Heart right ventricle (tissue), 16 donors: ENCODE measurements around the gene CHD9. TPM values are rescaled to one million over a fixed set of nuclear protein-coding genes. Genes with fewer than 3 reads are reported as not detected.

ENCODE experiments used
- ATAC-seq, 8 donors: fragments of 200-7000 bp; cut with Tn5 transposase; one replicate each; pipeline ENCODE4 v1.9.1; 2020; ENCODE audit warnings: mild to moderate bottlenecking in 8 of 8, moderate library complexity in 8 of 8, moderate number of reproducible peaks in 1 of 8
- DNase-seq, 2 donors: peaks; one replicate each; pipeline ENCODE4 v3.0.0-alpha.2; 2020
- H3K27ac ChIP-seq, 10 donors: fragments of 200-600 bp; sonication (generic) in 2 of 10; one replicate each; pipeline versions ENCODE4 v1.5.0 to v1.8.0; 2020 to 2022; ENCODE audit warnings: mild to moderate bottlenecking in 3 of 10
- H3K27me3 ChIP-seq, 7 donors: fragments of 200-600 bp; one replicate each; pipeline ENCODE4 v1.8.0; 2021 to 2022; ENCODE audit warnings: mild to moderate bottlenecking in 2 of 7
- H3K36me3 ChIP-seq, 9 donors: fragments of 200-600 bp; sonication (generic) in 1 of 9; one replicate each; pipeline versions ENCODE4 v1.5.0 to v1.8.0; 2020 to 2022; ENCODE audit warnings: mild to moderate bottlenecking in 2 of 9
- H3K4me1 ChIP-seq, 9 donors: fragments of 200-600 bp; sonication (generic) in 1 of 9; one replicate each; pipeline versions ENCODE4 v1.5.0 to v1.8.0; 2020 to 2022; ENCODE audit warnings: mild to moderate bottlenecking in 4 of 9
- H3K4me3 ChIP-seq, 10 donors: fragments of 200-600 bp; sonication (generic) in 2 of 10; one replicate each; pipeline versions ENCODE4 v1.5.0 to v1.8.0; 2020 to 2022; ENCODE audit warnings: mild to moderate bottlenecking in 7 of 10, moderate library complexity in 2 of 10
- H3K9me3 ChIP-seq, 11 donors: fragments of 200-600 bp in 10 of 11; sonication (generic) in 2 of 11; one replicate each; pipeline versions ENCODE4 v1.5.0 to v1.8.0; 2013 to 2022; ENCODE audit warnings: mild to moderate bottlenecking in 2 of 11, control low read depth in 1 of 11, moderate library complexity in 1 of 11
- WGBS, 2 donors: extraction: QIAGEN DNeasy Blood & Tissue Kit; methylation state at CpG; one replicate each; pipeline ENCODE4 v1.1.7; 2013; ENCODE audit warnings: inconsistent platforms in 1 of 2; 5-methylcytosine and 5-hydroxymethylcytosine counted together
- intact Hi-C, 10 donors: fragments of 100-400 bp; cut with DNase I; formaldehyde crosslinking; loops; one replicate each; pipeline versions ENCODE4 v1.11.1 to v1.14.2; 2022
- polyA plus RNA-seq, 2 donors: library from polyadenylated mRNA; stranded (reverse); fragments of 200-250 nt; gene quantifications; one replicate each; pipeline ENCODE4 v1.2.3, GENCODE V29; 2013
- total RNA-seq, 10 donors: library from RNA; stranded (reverse); fragmentation: NEBNext Ultra II Directional in 3 of 10; extraction: Animal tissue kit (Norgen Biotek cat#: 25700) in 3 of 10; gene quantifications; one replicate each; pipeline versions ENCODE4 v1.2.1 to v1.2.4, GENCODE V29; 2021 to 2023
- TF ChIP-seq, protein P1 (sequence below), 9 donors: fragments of 200-600 bp; sonication (generic) in 2 of 9; IDR thresholded peaks; one replicate each; pipeline versions ENCODE4 v1.5.0 to v1.8.0; 2021 to 2022; ENCODE audit warnings: antibody characterized with exemption in 9 of 9, mild to moderate bottlenecking in 5 of 9, moderate library complexity in 1 of 9
- donor health status: Arrhythmogenic right ventricular cardiomyopathy.
- donor health status: ischemic (EF 13 %, LVEDD 7.1; RV severe dilation, severe dysfunction).
- donor health status: healthy with polysubstance abuse.
- donor health status: DM: no; HTN: yes; CAD: no.
- donor health status: DM: no; HTN: no; CAD: no.
- donor health status: ischemic (EF 25% LVEDD 6.9; RV normal size, moderate dysfunction).
- donor health status: ischemic (EF 25% LVEDD 5.7; RV mildly dilated, moderate dysfunction).
- donor health status: healthy.
- donor health status: DM: yes; HTN: yes; CAD: no.
- donor health status: Ischemic cardiomyopathy.
- donor health status: ischemic (EF 35%, LVEDD 5.7; RV mildly dilated, moderate dysfunction).
- donor health status: nonischemic (EF 11% LVEDD 7.7; RV severe dilation, severe dysfunction).
- donor health status: DM: yes; HTN: yes; CAD: no.
- donor health status: PGD.
- donor health status: ischemic (EF 29% LVEDD 5.4; RV normal size, mild dysfunction).
- donor health status: nonischemic (EF 23%, LVEDD 6.1; RV moderate dilation, normal function).

CHD9 gene
- total and polyA plus RNA-seq, 12 donors = 7.0 to 58.4 (median 44.6) TPM

DNA sequence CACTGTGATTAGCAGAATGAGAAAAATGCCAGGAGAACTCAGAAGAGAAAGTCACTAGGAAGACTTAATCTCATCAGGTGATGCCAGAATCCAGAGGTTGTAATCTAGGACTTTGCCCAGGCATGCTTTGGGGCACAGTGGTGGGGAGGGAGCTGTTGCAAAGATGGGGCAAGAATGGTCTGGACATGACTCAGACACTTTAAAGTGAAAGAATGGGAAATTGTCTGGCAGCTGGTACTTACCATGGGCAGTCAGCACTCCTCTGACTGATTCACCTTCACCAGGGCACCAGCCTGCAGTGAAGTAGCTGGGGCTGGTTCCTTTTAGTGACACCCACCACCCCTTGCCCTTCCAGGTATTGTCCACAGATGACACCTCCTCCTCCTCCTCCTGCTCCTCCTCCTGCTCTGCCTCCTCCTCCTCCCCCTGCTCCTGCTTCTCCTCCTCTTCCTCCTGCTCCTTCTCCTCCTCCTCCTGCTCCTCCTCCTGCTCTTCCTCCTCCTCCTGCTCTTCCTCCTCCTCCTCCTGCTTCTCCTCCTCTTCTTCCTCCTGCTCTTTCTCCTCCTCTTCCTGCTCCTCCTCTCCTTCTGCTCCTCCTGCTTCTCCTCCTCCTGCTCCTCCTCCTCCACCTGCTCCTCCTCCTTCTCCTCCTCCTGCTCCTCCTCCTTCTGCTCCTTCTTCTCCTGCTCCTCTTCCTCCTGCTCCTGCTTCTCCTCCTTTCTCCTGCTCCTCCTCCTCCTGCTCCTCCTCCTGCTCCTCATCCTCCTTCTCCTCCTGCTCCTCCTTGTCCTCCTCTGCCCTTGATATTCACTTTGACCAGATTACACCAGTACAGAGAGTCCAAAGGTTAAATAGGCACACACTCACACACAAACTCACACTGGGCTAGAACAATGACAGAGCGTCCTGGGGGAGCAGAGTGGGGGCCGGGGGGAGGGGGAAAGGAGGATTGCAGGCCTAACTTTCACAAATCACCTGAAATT lies 2.0 kb upstream of the CHD9 start, which contains the start of gene CHD9NB:
CHD9NB (minus strand) TSS at position 379 of the 983 bp plus-strand sequence. CDS start 8,739 bp downstream, outside the sequence.
- Histone ChIP-seq H3K4me1 (peaks cover 0 to 44% (median 27%) of the 10 kb centered on the region in 9 donors), H3K27me3 (no peaks in the 10 kb centered on the region), H3K36me3 (no peaks in the 10 kb centered on the region), H3K27ac (peak within 1 kb of the TSS in 1 of 10 donors; percentile 96), H3K4me3 (no peak within 1 kb of the TSS), H3K9me3 (no peaks in the 10 kb centered on the region)
- WGBS, 2 donors = 58 to 64% methylated on average over 2 of the region's 2 CpGs
- intact Hi-C loops = loop anchor here in 5 of 10 donors (5.0 to 10.0 kb wide), 5 partner anchors 72 to 232 kb away; no protein-coding TSS in a partner anchor
- DNase-seq (no peak), ATAC-seq (peak in 1 of 8 donors; percentile 7)
- TF ChIP-seq, protein P1, sequence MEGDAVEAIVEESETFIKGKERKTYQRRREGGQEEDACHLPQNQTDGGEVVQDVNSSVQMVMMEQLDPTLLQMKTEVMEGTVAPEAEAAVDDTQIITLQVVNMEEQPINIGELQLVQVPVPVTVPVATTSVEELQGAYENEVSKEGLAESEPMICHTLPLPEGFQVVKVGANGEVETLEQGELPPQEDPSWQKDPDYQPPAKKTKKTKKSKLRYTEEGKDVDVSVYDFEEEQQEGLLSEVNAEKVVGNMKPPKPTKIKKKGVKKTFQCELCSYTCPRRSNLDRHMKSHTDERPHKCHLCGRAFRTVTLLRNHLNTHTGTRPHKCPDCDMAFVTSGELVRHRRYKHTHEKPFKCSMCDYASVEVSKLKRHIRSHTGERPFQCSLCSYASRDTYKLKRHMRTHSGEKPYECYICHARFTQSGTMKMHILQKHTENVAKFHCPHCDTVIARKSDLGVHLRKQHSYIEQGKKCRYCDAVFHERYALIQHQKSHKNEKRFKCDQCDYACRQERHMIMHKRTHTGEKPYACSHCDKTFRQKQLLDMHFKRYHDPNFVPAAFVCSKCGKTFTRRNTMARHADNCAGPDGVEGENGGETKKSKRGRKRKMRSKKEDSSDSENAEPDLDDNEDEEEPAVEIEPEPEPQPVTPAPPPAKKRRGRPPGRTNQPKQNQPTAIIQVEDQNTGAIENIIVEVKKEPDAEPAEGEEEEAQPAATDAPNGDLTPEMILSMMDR (IDR thresholded peaks at IDR 0.05) = no peak

DNA sequence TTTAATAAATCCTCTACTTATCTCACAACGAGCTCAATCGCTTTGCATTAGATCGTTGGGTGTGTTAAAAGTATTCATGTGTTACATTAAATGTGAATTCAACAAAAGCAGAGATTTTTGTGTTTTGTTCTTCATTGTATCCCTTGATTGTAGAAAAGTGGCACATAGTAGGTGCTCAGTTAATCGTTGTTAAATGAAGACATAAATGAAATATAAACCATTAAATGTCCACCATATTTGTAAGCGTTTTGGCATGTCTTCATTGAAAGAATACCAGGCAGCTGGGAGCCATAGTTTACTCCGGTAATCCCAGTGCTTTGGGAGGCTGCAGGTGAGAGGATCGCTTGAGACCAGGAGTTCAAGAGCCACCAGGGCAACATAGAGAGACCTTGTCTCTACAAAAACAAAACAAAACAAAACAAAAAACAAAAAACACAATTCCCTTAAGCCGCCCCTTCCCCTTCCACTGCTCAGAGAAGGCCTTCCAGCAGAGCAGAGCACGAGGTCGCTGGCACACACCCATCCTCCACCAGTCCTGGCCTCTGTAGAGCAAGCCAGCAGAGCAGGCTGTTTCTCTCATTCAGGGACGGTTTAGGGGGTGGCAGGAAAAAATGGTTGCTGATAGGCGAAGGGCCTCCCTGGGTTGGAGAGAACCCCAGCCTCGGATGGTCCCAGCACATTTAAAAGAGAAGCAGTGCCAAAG lies 673 bp upstream of the CHD9 start:
- Histone ChIP-seq H3K4me1 (peaks cover 0 to 56% (median 34%) of the 10 kb centered on the region in 9 donors), H3K9me3 (no peaks in the 10 kb centered on the region), H3K27me3 (no peaks in the 10 kb centered on the region), H3K36me3 (no peaks in the 10 kb centered on the region), H3K4me3 (peak overlapping the region; percentile 48 to 90 (median 74)), H3K27ac (peak overlapping the region in 9 of 10 donors; percentile 86 to 97 (median 94))
- 55 to 58% methylated on average over 13 of the region's 13 CpGs for WGBS, 2 donors
- intact Hi-C loops = loop anchor here in 9 of 10 donors (1.0 to 10.0 kb wide), 13 partner anchors 37 to 231 kb away; no protein-coding TSS in a partner anchor
- ATAC-seq = peak in 7 of 8 donors; percentile 23 to 49 (median 34)
- TF ChIP-seq, protein P1 (IDR thresholded peaks at IDR 0.05) = no peak
- DNase-seq = peak; percentile 51 to 53

DNA sequence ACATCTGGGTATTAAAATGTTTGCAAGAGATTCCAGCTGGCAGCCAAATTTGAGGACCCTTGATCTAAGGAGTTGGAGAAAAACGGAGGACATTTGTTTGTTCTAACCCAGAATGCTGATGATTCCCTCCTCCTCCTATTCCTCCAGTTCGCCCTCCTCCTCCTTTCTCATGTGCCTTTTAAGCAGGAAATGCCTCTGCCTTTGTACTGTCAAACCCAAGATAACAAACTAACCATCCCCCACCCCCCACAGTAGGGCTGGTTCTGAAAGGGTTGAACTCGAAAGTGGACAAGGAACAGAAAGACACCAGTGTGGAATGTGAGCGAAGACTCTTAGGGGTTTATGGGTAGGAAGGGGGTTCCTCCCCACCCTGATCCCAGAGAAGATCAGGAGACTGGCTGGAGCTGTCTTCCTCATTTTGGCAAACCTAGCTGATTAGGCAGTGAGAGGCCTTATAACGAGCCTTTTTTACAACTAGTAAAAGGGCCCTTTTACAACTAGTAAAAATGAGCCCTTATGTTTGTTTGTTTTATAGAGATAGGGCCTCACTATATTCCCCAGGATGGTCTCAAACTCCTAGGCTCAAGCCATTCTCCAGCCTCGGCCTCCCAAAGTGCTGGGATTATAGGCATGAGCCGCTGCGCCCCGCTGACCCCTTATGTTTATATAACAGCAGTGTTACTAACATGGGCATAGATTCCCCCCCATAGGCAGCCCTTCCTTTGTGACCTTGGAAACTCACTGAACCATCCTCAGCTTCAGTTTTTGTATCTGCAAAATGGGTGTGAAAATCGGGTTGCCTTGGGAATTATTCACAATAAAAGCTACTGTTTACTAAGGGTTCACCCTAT lies 975 bp downstream of the CHD9 start:
- ATAC-seq (peak; percentile 20 to 49 (median 43)), DNase-seq (peak in 1 of 2 donors; percentile 57)
- Histone ChIP-seq H3K27me3 (no peaks in the 10 kb centered on the region), H3K36me3 (no peaks in the 10 kb centered on the region), H3K4me3 (peak overlapping the region; percentile 48 to 90 (median 74)), H3K4me1 (peaks cover 0 to 60% (median 40%) of the 10 kb centered on the region in 9 donors), H3K27ac (peak overlapping the region; percentile 85 to 97 (median 94)), H3K9me3 (no peaks in the 10 kb centered on the region)
- intact Hi-C loops = loop anchor here (1.0 to 10.0 kb wide), 18 partner anchors 35 to 229 kb away; no protein-coding TSS in a partner anchor
- WGBS, 2 donors = 36 to 49% methylated on average over 10 of the region's 10 CpGs
- TF ChIP-seq, protein P1 (IDR thresholded peaks at IDR 0.05) = no peak
